HepG2 (cell line): ENCODE data around the gene IFT88. TPM values are rescaled to one million over a fixed set of nuclear protein-coding genes. Genes with fewer than 3 reads are reported as not detected.

Source experiments
- NR2F2 ChIP-seq: IDR thresholded peaks from 2 replicates; pipeline ENCODE4 v1.6.1; 2012; ENCODE audit warnings: low read depth, inconsistent platforms, borderline replicate concordance
- RBAK ChIP-seq: sonication (generic); formaldehyde crosslinking; IDR thresholded peaks from 2 replicates; pipeline ENCODE4 v1.5.1; 2020; ENCODE audit warnings: mild to moderate bottlenecking, missing genetic modification reagents
- ZNF205 ChIP-seq: IDR thresholded peaks from 2 replicates; pipeline ENCODE4 v1.6.1; 2018; ENCODE audit warnings: missing biosample characterization, missing genetic modification reagents
- ZNF510 ChIP-seq: sonication (generic); formaldehyde crosslinking; IDR thresholded peaks from 2 replicates; pipeline ENCODE4 v1.4.0; 2020; ENCODE audit warnings: low read depth, mild to moderate bottlenecking, missing genetic modification reagents
- polyA plus RNA-seq, 8 experiments: library from polyadenylated mRNA; depleted of rRNA in 3 of 8; stranded (reverse) in 7 of 8; unstranded in 1 of 8; fragments of >200 nt; fragmentation: Illumina TruSeq in 4 of 8; extraction: Trizol in 4 of 8; gene quantifications; 2 replicates each; pipeline versions ENCODE4 v1.2.1 to v1.2.3, GENCODE V29; 2011 to 2016; ENCODE audit warnings: low read depth in 4 of 8, missing spikeins in 1 of 8, mixed read lengths in 1 of 8; ENCODE audit not compliant: insufficient read depth in 1 of 8
- total RNA-seq, 5 experiments: library from RNA; depleted of rRNA; stranded (reverse); fragments of >200 nt; fragmentation: Illumina TruSeq; extraction: Trizol; gene quantifications; 2 replicates each; pipeline ENCODE4 v1.2.3, GENCODE V29; 2016; ENCODE audit warnings: low read depth in 1 of 5
- TF ChIP-seq, protein P1 (sequence below): IDR thresholded peaks from 2 replicates; pipeline ENCODE4 v1.6.1; 2016; ENCODE audit warnings: low read depth, missing genetic modification reagents, missing compliant biosample characterization
- TF ChIP-seq, protein P2 (sequence below): sonication (generic); formaldehyde crosslinking; IDR thresholded peaks from 2 replicates; pipeline ENCODE4 v1.4.0; 2020; ENCODE audit warnings: missing genetic modification reagents, borderline replicate concordance

The IFT88 gene
- total and polyA plus RNA-seq, 2 of the 13 experiments (the other 11 are each of a cell fraction or from before 2014, with no cell fraction given) = 8.4 to 19.9 TPM

DNA sequence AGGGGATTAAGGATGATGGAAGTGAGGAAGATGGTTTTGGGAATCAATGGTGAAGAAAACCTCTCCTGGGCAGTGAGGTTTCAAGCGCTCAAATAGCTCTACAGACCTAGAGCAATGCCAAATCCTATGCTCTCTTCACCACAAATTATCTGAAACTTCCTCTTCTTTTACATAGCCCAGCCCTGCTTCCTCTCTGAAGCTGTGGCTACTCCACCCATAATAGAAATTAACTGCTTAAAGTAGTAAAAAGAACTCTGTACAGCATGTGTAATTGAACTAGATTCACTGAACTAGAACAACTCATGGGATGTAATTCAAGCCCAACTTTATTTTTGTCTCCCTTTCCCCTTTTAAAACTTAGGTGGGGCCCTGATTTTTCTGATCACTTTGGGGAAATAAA lies 20.4 kb upstream of the IFT88 start (continued):
- TF ChIP-seq, protein P1, sequence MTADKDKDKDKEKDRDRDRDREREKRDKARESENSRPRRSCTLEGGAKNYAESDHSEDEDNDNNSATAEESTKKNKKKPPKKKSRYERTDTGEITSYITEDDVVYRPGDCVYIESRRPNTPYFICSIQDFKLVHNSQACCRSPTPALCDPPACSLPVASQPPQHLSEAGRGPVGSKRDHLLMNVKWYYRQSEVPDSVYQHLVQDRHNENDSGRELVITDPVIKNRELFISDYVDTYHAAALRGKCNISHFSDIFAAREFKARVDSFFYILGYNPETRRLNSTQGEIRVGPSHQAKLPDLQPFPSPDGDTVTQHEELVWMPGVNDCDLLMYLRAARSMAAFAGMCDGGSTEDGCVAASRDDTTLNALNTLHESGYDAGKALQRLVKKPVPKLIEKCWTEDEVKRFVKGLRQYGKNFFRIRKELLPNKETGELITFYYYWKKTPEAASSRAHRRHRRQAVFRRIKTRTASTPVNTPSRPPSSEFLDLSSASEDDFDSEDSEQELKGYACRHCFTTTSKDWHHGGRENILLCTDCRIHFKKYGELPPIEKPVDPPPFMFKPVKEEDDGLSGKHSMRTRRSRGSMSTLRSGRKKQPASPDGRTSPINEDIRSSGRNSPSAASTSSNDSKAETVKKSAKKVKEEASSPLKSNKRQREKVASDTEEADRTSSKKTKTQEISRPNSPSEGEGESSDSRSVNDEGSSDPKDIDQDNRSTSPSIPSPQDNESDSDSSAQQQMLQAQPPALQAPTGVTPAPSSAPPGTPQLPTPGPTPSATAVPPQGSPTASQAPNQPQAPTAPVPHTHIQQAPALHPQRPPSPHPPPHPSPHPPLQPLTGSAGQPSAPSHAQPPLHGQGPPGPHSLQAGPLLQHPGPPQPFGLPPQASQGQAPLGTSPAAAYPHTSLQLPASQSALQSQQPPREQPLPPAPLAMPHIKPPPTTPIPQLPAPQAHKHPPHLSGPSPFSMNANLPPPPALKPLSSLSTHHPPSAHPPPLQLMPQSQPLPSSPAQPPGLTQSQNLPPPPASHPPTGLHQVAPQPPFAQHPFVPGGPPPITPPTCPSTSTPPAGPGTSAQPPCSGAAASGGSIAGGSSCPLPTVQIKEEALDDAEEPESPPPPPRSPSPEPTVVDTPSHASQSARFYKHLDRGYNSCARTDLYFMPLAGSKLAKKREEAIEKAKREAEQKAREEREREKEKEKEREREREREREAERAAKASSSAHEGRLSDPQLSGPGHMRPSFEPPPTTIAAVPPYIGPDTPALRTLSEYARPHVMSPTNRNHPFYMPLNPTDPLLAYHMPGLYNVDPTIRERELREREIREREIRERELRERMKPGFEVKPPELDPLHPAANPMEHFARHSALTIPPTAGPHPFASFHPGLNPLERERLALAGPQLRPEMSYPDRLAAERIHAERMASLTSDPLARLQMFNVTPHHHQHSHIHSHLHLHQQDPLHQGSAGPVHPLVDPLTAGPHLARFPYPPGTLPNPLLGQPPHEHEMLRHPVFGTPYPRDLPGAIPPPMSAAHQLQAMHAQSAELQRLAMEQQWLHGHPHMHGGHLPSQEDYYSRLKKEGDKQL (CRISPR knock-in tag) = no peak
- TF ChIP-seq, protein P2, sequence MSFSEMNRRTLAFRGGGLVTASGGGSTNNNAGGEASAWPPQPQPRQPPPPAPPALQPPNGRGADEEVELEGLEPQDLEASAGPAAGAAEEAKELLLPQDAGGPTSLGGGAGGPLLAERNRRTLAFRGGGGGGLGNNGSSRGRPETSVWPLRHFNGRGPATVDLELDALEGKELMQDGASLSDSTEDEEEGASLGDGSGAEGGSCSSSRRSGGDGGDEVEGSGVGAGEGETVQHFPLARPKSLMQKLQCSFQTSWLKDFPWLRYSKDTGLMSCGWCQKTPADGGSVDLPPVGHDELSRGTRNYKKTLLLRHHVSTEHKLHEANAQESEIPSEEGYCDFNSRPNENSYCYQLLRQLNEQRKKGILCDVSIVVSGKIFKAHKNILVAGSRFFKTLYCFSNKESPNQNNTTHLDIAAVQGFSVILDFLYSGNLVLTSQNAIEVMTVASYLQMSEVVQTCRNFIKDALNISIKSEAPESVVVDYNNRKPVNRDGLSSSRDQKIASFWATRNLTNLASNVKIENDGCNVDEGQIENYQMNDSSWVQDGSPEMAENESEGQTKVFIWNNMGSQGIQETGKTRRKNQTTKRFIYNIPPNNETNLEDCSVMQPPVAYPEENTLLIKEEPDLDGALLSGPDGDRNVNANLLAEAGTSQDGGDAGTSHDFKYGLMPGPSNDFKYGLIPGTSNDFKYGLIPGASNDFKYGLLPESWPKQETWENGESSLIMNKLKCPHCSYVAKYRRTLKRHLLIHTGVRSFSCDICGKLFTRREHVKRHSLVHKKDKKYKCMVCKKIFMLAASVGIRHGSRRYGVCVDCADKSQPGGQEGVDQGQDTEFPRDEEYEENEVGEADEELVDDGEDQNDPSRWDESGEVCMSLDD (CRISPR knock-in tag) = no peak
- TF ChIP-seq RBAK (no peak), ZNF510 (CRISPR knock-in tag) (no peak), ZNF205 (CRISPR knock-in tag) (no peak), NR2F2 (no peak)
